CD4-positive, alpha-beta T cell (primary cell): ENCODE results near the gene ADAMTS17. TPM values are rescaled to one million over a fixed set of nuclear protein-coding genes. Genes with fewer than 3 reads are reported as not detected.

Source experiments
- ATAC-seq: fragments of 200-7000 bp; cut with Tn5 transposase; one replicate; pipeline ENCODE4 v1.10.0; 2022; ENCODE audit warnings: mild to moderate bottlenecking; ENCODE audit not compliant: poor library complexity
- CTCF ChIA-PET: fragments of 350-600 bp; sonication (Branson Sonifier 250); formaldehyde crosslinking; loops from one replicate; lab custom pipeline; 2021; ENCODE audit warnings: antibody characterized with exemption, inconsistent platforms; lab: Charles Lee
- POLR2A ChIA-PET: fragments of 350-600 bp; sonication (Branson Sonifier 250); formaldehyde crosslinking; loops from one replicate; lab custom pipeline; 2021; ENCODE audit warnings: antibody characterized with exemption, inconsistent platforms; lab: Charles Lee
- DNase-seq, 14 experiments: peaks; one replicate each; pipeline ENCODE4 v3.0.0-alpha.2; 2013 to 2020; ENCODE audit warnings: mixed read lengths in 2 of 14
- H3K27ac ChIP-seq, 2 donors: one replicate each; pipeline versions ENCODE4 v1.5.1 to v1.7.0; 2013; ENCODE audit warnings: low read length in 2 of 2, low read depth in 1 of 2, mild to moderate bottlenecking in 1 of 2
- H3K27me3 ChIP-seq, 2 experiments: 1 replicate in 1 of 2; 2 replicates in 1 of 2; pipeline versions ENCODE4 v1.6.1 to v1.7.0; 2013; ENCODE audit warnings: low read length in 2 of 2, control low read depth in 1 of 2, mild to moderate bottlenecking in 1 of 2, moderate library complexity in 1 of 2; ENCODE audit not compliant: insufficient read depth in 2 of 2, control insufficient read depth in 1 of 2
- H3K36me3 ChIP-seq: one replicate; pipeline ENCODE4 v1.6.1; 2013; ENCODE audit warnings: low read length, control low read depth; ENCODE audit not compliant: insufficient read depth
- H3K4me1 ChIP-seq: one replicate; pipeline ENCODE4 v1.6.1; 2013; ENCODE audit warnings: low read length, control low read depth; ENCODE audit not compliant: insufficient read depth
- H3K4me3 ChIP-seq: one replicate; pipeline ENCODE4 v1.5.1; 2013; ENCODE audit warnings: mild to moderate bottlenecking, low read length, moderate library complexity
- H3K9me3 ChIP-seq, 2 experiments: 1 replicate in 1 of 2; 2 replicates in 1 of 2; pipeline versions ENCODE4 v1.6.1 to v1.7.0; 2013; ENCODE audit warnings: low read length in 2 of 2, mild to moderate bottlenecking in 2 of 2, control low read depth in 1 of 2, moderate library complexity in 1 of 2; ENCODE audit not compliant: control insufficient read depth in 1 of 2, insufficient read depth in 1 of 2
- H3K27ac Mint-ChIP-seq: one replicate; pipeline ENCODE4 v1.8.0; 2020; ENCODE audit warnings: mixed read lengths
- H3K27me3 Mint-ChIP-seq: one replicate; pipeline ENCODE4 v1.8.0; 2021; ENCODE audit warnings: mixed read lengths
- H3K36me3 Mint-ChIP-seq: one replicate; pipeline ENCODE4 v1.8.0; 2021; ENCODE audit warnings: low read depth, mixed read lengths
- H3K4me1 Mint-ChIP-seq: one replicate; pipeline ENCODE4 v1.8.0; 2021; ENCODE audit warnings: low read depth, mixed read lengths
- H3K4me3 Mint-ChIP-seq: one replicate; pipeline ENCODE4 v1.8.0; 2020; ENCODE audit warnings: mild to moderate bottlenecking, mixed read lengths
- H3K9me3 Mint-ChIP-seq: one replicate; pipeline ENCODE4 v1.8.0; 2020; ENCODE audit warnings: mixed read lengths
- CTCF ChIP-seq: fragments of 200-600 bp; IDR thresholded peaks from one replicate; pipeline ENCODE4 v1.8.0; 2022; ENCODE audit warnings: antibody characterized with exemption, mild to moderate bottlenecking
- intact Hi-C, 2 experiments: fragments of 100-400 bp; cut with DNase I in 1 of 2; cut with micrococcal nuclease in 1 of 2; formaldehyde crosslinking; loops; one replicate each; pipeline versions ENCODE4 v1.15.1 to v1.9.0; 2023 to 2025; cut with DNase I, micrococcal nuclease
- total RNA-seq, 174 experiments: library from RNA in 2 of 174; stranded (reverse) in 2 of 174; gene quantifications; one replicate each; pipeline ENCODE4 v1.2.3 and lab custom pipeline; 2021 to 2026

ADAMTS17 gene
- total RNA-seq, 2 experiments from 2014 or later, result 9.9 to 13.2 TPM

GRCh38 chr15:100220058-100220768, 121.6 kb downstream of the ADAMTS17 start:
- TF ChIP-seq CTCF, result no peak
- ChIA-PET POLR2A (interaction anchor here (0.6 kb wide), 1 partner anchor 85 kb away, joined by 3 read pairs; no protein-coding TSS in a partner anchor), CTCF (no interaction called here)
- H3K36me3 ChIP-seq, result no peaks in the 10 kb centered on the region
- Mint-ChIP-seq H3K9me3 (no peaks in the 10 kb centered on the region), H3K4me3 (no peak overlapping the region), H3K4me1 (peaks cover 15% of the 10 kb centered on the region), H3K27ac (no peak overlapping the region), H3K27me3 (no peaks in the 10 kb centered on the region), H3K36me3 (no peaks in the 10 kb centered on the region)
- no peaks in the 10 kb centered on the region for H3K4me1 ChIP-seq
- H3K9me3 ChIP-seq, result no peaks in the 10 kb centered on the region
- ATAC-seq (no peak), DNase-seq (no peak)
- intact Hi-C loops, result no loop called here
- H3K27me3 ChIP-seq, result no peaks in the 10 kb centered on the region
- H3K27ac ChIP-seq, result no peak overlapping the region
- H3K4me3 ChIP-seq, result no peak overlapping the region

GRCh38 chr15:100218434-100218833, 123.3 kb downstream of the ADAMTS17 start:
- Mint-ChIP-seq H3K4me3 (no peak overlapping the region), H3K4me1 (no peaks in the 10 kb centered on the region), H3K27ac (no peak overlapping the region), H3K27me3 (no peaks in the 10 kb centered on the region), H3K9me3 (no peaks in the 10 kb centered on the region), H3K36me3 (no peaks in the 10 kb centered on the region)
- H3K9me3 ChIP-seq, result no peaks in the 10 kb centered on the region
- ATAC-seq (no peak), DNase-seq (no peak)
- no peak overlapping the region for H3K27ac ChIP-seq
- POLR2A ChIA-PET, result no interaction called here
- no peak overlapping the region for H3K4me3 ChIP-seq
- TF ChIP-seq CTCF, result no peak
- intact Hi-C loops, result no loop called here
- no peaks in the 10 kb centered on the region for H3K4me1 ChIP-seq
- H3K36me3 ChIP-seq, result no peaks in the 10 kb centered on the region
- no peaks in the 10 kb centered on the region for H3K27me3 ChIP-seq
- CTCF ChIA-PET, result no interaction called here

GRCh38 chr15:100216182-100216581, 125.6 kb downstream of the ADAMTS17 start:
- Mint-ChIP-seq H3K27ac (no peak overlapping the region), H3K9me3 (no peaks in the 10 kb centered on the region), H3K4me1 (no peaks in the 10 kb centered on the region), H3K4me3 (no peak overlapping the region), H3K36me3 (no peaks in the 10 kb centered on the region), H3K27me3 (no peaks in the 10 kb centered on the region)
- Histone ChIP-seq H3K4me3 (no peak overlapping the region), H3K4me1 (no peaks in the 10 kb centered on the region), H3K27ac (no peak overlapping the region), H3K27me3 (no peaks in the 10 kb centered on the region), H3K36me3 (no peaks in the 10 kb centered on the region), H3K9me3 (no peaks in the 10 kb centered on the region)
- DNase-seq (no peak), ATAC-seq (no peak)
- POLR2A ChIA-PET, result no interaction called here
- TF ChIP-seq CTCF, result no peak
- CTCF ChIA-PET, result no interaction called here
- intact Hi-C loops, result no loop called here
